Measurements from ENCODE around the gene SLC35F3.
"Not testable (repeated sequence)": the region's sequence is repeated elsewhere in the genome, so short reads cannot be mapped to it uniquely, and the experiment has no call there.

The SLC35F3 gene

DNA sequence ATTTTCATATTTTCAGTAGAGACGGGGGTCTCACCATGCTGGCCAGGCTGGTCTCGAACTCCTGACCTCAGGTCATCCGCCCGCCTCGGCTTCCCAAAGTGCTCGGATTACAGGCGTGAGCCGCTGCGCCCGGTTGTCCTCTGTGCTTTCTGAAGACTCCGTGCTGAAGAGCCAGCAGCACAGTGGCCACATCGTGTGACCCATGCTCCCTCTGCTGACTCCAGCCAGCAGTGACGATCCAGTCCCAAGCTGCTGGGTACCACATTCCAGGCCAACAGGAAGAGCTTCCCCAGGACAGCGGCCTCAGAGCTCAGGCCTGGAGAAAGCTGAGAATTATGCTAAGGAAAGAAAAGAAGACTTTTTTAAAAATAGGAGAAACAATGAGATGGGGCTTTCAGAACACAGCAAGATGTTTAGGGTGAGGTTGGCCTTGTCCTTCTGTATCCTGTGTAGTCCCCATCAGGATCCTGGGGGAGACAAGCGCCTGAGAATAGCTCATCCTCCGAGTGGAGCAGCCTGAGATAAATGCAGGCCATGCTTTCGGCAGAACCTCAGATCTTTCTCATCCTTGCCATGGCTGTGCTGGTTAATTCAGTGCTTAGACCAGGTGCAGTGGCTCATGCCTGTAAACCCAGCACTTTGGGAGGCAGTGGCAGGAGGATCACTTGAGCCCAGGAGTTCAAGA is 207.1 kb downstream of the SLC35F3 start:
- no peak for DNase-seq

DNA sequence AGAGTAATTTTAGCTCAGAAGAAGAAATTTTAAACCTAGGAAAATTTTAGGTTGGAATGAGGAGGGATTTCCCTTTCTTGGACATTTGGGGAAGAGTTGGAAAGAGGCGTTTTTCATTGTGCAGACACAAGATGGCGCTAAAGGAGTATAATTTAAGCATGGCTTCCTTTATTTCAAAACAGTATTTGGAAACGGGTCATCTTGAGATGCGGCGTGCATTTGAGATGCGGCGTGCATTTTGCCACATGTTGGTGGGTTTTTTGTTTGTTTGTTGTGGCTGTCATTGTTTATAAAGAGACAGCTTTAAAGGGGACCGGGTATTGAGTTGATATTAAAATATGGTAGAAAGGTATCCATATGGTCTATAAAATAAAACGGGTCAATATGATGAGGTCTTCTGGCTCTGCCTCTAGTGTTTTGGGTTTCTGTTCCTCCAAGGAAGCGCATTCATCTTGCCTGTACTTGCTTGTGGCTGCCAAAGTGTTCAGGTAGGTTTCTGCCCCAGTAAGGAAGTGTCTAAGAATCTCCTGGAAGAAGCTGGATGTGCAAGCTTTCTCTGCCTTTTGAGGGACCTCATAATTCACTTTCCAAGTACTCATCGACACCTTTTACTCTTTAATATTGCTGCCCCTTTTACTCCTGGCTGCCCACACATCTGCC is 210.3 kb downstream of the SLC35F3 start:
- peak; percentile 41 for DNase-seq

- no peak for DNase-seq
These were observed 214.4 kb downstream of the SLC35F3 start for GRCh38 chr1:234118911-234119310.

DNA sequence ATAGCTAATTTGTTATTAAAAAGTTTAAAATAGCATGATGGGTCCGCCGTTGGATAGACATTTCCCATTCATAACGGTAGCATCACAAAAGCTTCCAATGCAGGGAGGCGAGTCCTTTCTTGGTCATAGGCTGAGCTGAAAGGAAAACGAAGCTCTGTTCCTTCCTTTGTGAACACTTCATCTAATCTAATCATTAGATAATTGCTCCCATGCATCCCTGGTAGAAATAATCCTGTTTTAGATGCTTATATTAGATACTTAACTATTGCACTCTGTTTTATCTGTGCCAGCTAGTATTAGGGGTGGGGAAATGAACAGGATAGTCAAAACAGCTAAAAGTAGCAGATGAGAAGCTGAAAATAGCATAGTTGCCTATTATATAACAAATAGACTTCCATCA is 215.0 kb downstream of the SLC35F3 start:
- no peak for DNase-seq

GRCh38 chr1:234120327-234120944 is 216.0 kb downstream of the SLC35F3 start:
- DNase-seq: no peak

GRCh38 chr1:234121659-234122058 is 217.2 kb downstream of the SLC35F3 start:
- DNase-seq: not testable (repeated sequence)

- DNase-seq: not testable (repeated sequence)
These were observed 218.1 kb downstream of the SLC35F3 start for GRCh38 chr1:234122571-234122970.

DNA sequence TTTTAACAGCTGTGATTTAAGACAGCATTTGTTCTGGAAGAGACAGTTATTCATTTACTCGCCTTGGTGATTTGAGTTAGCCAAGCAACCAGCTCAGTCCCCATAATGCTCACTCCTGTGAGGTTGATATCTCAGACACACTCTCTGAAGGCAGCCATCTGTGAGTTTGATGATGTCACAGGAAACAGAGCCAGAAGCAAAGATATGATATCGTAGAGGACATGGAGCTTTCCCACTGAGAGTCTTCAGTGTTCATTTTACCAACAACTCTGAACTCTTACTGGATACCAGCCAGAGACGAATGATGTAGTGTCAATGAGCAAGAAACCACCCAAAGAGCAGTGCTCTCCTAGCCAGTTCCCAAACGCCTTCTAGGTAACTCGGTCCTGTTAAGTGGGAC is 219.4 kb downstream of the SLC35F3 start:
- DNase-seq: no peak

- DNase-seq: peak; percentile 67
These were observed 220.8 kb downstream of the SLC35F3 start for GRCh38 chr1:234125283-234125682.

DNA sequence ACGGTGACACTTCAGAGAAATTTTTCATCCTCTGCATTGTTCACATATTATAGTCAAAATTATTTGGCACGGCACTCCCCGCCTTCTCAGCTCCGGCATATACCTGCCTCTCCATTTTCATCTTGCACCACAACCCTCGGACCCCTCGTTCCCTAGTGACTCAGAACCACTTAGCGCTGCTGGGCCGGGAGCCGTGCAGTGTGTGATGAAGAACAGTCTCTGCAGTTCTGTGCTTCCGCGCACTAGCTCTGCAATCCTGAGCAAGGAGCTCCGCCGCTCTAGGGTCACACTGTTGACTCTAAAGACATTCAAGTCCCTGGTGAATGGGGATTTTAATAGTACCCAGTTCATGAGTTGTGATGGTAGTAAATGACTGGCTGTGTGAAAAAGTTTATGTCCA is 221.2 kb downstream of the SLC35F3 start:
- DNase-seq: no peak

- no peak for DNase-seq
These were observed 222.7 kb downstream of the SLC35F3 start for GRCh38 chr1:234127026-234127671.

DNA sequence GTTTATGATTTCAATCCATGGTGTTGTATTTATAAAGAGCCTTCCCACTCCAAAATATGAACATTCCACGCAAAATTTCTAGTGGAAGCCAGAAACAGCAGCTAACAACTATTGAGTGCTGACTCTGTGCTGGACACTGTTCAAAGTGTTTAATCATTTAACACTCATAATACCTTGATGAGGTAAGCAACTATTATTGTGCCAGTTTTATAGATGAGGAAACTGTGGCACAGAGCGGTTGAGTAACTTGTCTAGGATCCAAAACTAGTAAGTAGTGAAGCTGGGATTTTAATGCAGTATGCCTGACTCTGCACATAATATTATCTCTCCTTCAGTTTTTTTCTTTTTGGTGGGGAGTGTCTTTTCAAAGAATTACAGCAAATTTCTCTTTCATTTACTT is 228.3 kb downstream of the SLC35F3 start:
- no peak for DNase-seq

DNA sequence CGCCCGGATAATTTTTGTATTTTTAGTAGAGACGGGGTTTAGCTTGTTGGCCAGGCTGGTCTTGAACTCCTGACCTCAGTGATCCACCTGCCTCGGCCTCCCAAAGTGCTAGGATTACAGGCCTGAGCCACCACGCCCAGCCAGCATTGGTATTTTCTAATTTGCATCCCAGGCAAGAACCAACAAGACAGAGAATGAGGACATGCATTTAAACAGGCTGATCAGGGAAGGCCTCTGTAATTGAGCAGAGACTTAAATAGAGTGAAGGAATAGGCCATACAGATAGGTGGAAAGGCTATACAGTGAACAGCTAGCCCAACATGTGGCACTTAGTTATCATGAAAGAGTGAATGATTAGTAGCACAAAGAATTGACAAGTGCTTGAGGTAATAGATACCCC is 230.4 kb downstream of the SLC35F3 start:
- no peak for DNase-seq

GRCh38 chr1:234135501-234135900 is 231.0 kb downstream of the SLC35F3 start:
- DNase-seq: no peak

DNA sequence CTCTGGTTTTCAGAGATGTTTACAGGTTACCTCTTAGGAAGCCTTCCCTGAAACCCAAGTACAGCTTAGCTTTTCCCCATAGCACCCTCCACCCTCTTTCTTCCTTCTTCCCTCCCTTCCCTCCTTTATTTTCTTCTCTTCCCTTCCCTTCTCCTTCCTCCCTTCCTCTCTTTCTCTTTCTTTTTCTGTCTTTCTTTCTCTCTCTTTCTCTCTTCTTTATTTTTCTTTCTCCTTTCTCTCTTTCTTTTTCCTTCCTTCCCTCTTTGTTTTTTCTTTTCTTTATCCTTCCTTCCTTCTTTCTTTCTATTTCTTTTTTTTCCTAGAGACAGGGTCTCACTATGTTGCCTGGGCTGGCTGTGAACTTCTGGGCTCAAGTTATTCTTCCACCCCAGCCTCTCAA is 231.6 kb downstream of the SLC35F3 start:
- no peak for DNase-seq

DNA sequence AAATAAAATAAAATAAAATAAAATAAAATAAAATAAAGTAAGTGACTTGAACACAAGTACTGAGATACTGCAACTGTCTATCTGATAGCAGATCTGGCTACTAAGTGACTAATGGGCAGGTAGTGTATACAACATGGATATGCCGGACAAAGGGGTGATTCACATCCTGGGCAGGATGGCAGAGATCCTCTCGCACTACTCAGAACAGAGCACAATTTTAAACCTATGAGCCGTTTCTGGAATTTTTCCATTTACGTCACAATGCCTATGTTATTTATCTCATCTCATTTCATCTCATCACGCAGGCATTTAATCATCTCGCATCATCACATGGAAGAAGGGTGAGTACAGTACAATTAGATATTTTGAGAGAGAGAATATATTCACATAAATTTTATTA is 235.5 kb downstream of the SLC35F3 start:
- DNase-seq: no peak

DNA sequence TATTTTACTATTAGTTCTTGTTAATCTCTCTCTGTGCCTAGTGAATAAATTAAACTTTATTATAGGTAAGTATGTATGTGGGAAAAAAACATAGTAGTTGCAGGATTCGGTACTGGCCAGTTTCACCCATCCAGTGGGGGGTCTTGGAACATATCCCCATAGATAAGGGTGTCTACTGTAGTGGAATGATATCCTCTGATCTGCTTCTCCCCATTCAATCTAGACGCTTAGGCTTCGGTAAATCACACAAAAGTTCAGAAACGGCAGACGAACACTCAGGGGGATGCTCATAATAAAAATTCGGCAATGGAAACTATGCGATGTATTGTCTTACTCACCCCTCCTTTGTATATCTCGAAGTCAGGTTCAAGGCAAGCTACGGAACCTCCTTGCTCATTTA is 235.9 kb downstream of the SLC35F3 start:
- DNase-seq: no peak

GRCh38 chr1:234141006-234141405 is 236.5 kb downstream of the SLC35F3 start:
- no peak for DNase-seq

- no peak for DNase-seq
These were observed 239.2 kb downstream of the SLC35F3 start for GRCh38 chr1:234143681-234144080.

DNA sequence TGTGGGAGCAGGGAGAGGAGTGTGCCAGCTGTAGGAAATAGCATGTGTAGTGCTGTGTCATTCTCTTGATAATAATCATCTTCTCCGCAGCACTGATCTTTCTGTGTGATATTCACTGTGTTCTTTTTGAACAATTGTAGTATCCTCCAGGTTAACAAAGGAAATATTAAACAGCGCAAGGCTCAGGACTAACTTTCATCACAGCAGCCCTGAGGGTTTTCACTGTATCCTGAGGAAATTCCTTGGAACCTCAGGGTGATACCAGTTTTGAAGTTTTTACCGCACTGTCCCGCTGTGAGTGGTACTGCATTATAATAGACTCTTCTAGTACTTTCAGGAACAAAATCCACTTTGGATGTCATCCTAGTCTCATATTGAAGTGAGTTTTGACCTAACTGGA is 240.4 kb downstream of the SLC35F3 start:
- no peak for DNase-seq

- no peak for DNase-seq
These were observed 243.9 kb downstream of the SLC35F3 start for GRCh38 chr1:234148350-234148749.

- DNase-seq: no peak
These were observed 244.3 kb downstream of the SLC35F3 start for GRCh38 chr1:234148816-234149215.

DNA sequence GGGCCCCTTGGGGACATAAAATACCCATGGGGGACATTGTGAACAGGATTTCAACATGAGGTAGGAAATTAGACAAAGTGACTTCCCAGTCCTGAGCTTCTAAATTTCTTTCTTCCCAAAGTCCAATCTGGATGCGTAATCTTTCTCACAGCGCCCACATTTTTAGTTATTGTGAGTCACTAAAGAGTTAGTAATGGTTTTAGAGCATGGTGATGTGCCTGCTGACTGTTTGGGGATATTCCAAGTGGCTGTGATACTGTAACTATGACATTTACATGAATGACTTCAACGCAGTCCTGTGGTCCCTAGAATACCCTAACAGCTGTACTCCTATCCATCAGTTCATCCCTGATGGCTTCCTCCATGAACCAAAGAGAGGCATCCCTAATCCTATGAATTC is 244.7 kb downstream of the SLC35F3 start:
- DNase-seq: no peak

- no peak for DNase-seq
These were observed 246.4 kb downstream of the SLC35F3 start for GRCh38 chr1:234150892-234151291.

Data from stimulated activated CD4-positive, alpha-beta T cell treated with anti-CD3 and anti-CD28 coated beads, Interleukin-15, amount 100 ng/mL, for 24 hours (primary cell).